GM19239 (cell line): Measurements from ENCODE around the gene AARS2.
A peak's percentile ranks its signal among the peaks of the same experiment; 100 is the strongest.

Experiments
- DNase-seq: peaks from one replicate; pipeline ENCODE4 v3.0.0; 2011; ENCODE audit warnings: low spot score; ENCODE audit not compliant: insufficient read length
- FAIRE-seq: peaks from 2 replicates; lab custom pipeline; 2011; peaks lifted over from hg19 to GRCh38; lab: Jason Lieb, UNC

AARS2 gene

DNA sequence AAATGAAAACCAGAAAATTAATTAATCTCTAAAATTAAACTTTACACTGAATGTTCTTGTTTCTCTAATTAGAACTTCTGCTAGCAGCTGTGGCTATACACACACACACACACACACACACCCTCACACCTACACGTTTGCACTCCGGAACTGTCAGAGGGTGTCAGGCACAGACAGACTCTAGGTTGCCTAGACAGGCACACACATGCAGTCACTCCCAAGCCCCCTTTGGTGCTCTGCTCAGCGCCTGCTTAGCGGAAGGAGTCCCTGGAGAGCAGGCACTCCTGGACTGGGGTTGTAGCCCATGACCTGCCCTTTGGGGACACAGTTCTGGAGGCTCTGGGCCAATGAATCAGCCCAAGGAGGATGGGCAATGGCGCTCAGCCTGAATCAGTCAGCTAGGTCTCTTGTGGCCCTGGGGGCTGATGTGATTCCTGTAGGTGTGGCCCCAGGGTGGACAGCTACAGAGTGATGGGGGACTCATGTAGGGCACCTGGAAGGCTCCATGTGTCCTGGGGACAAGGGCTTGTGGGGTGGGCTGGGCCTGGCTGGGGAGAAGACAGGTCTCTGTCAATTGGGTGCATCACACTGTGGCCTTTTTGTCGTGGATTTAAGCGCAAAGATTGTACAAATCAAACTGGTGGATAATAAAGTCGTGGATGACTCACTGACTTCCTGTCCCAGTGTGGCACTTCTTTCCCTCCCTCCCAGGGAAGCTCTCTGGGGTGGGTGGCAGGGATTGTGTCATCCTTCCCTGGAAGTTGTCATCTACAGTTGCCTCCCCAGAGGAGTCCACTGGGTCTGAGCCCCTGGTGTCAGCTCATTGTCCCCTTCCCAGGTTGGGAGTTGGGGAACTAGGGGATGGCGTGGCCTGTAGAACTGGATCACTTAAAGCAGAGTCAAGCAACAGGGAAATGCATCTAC, 34.1 kb downstream of the AARS2 start:
- DNase-seq (no peak), FAIRE-seq (no peak)

GRCh38 chr6:44278315-44278714, 34.8 kb downstream of the AARS2 start:
- no peak for DNase-seq
- FAIRE-seq: no peak

- no peak for FAIRE-seq
- DNase-seq: no peak
Observed at GRCh38 chr6:44277763-44278162, 35.4 kb downstream of the AARS2 start.

DNA sequence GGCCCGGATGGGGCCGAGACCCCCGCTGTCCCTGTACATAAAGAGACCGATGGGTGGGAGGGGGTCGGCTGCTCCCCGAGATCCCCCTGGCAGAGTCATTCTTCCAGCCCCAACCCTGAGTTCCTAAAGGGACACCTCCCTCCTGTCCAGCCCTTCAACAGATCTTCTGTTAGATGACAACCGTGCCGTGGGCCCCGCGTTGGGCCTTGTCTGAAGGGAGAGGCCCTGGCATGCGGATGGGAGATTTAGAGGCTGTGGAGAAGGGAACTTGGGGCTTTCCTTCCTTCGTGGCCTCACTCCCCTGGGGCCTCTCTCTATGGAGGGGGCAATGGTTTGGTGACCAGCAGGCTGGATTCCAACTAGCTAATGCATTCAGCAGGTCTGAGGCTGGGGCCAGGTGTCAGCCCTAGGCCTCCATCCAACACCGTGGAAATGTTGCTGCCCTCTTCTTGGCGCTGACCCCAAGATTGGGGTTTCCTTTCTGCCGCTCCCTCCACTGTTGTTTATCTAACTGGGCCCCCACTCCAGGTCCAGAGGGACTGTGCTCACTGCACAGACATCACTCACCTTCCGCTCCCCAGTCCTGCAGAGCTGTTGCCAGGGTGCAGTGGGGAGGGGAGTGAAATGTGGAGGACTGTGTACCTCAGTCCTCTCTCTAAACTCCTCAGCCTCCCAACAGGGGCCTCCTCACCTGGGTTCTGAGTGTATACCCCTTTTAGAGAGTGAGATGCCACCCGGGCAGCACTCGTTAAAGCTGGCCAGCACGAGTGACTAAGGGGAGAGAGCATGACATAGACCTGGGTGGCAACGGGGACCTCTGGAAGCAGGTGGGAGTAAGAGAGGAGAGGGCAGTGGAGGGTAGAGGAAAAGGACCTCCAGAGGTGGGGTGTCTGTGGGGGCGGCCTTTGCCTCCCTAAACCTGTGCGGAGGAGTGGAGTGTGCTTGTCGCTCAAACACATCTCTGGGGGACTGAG, 36.2 kb downstream of the AARS2 start:
- DNase-seq (no peak), FAIRE-seq (no peak)

DNA sequence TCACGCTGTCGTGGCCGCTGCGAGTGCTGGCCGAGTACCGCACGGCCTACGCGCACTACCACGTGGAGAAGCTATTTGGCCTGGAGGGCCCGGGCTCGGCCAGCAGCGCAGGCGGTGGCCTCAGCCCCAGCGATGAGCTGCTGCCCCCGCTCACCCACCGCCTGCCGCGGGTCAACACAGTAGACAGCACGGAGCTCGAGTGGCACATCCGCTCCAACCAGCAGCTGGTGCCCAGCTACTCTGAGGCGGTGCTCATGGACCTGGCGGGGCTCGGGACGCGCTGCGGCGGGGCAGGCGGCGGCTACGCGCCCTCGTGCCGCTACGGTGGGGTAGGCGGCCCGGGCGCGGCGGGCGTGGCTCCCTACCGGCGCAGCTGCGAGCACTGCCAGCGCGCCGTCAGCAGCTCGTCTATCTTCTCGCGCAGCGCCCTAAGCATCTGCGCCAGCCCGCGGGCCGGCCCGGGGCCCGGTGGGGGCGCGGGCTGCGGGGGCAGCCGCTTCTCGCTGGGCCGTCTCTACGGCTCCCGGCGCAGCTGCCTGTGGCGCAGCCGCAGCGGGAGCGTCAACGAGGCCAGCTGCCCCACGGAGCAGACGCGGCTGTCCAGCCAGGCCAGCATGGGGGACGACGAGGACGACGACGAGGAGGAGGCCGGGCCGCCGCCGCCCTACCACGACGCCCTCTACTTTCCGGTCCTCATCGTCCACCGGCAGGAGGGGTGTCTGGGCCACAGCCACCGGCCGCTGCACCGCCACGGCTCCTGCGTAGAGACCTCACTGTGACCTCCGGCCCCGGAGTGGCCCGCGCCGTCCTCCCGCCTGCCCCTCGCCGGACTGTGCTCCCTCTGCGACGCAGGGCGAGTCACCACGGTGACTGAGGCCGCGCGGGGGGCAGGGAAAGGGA, 37.1 kb downstream of the AARS2 start:
- no peak for DNase-seq
- no peak for FAIRE-seq

GRCh38 chr6:44275271-44275748, 37.8 kb downstream of the AARS2 start:
- FAIRE-seq (no peak), DNase-seq (no peak)

- FAIRE-seq (no peak), DNase-seq (no peak)
Observed at GRCh38 chr6:44273617-44274016, 39.5 kb downstream of the AARS2 start.

- no peak for FAIRE-seq
Observed at GRCh38 chr6:44272999-44273566, 40.1 kb downstream of the AARS2 start.

DNA sequence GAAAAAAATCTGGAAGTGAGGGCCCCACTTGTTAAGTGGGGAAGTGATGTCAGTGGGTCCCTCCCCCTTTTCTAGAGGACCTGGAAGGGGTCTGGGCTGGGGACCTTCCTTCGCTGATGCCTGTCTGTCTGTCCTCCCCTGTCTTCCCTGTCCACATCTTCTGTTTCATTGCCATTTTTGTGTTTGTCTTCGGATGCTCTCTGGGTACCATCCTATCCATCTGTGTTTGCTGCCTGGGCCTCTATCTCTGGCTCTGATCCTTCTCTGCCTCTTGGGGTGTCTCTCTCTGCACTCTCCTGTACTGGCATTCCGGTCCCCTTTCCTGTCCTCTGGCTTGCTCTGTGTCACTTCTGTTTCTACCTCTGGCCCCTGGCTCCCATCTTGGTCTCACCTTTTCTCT, 40.6 kb downstream of the AARS2 start:
- DNase-seq (no peak), FAIRE-seq (no peak)

More at GRCh38 chr6:44272999-44273566, 40.1 kb downstream of the AARS2 start:
- no peak for DNase-seq

GRCh38 chr6:44271914-44272313, 41.2 kb downstream of the AARS2 start:
- no peak for DNase-seq
- FAIRE-seq: no peak

GRCh38 chr6:44271406-44271723, 41.8 kb downstream of the AARS2 start:
- DNase-seq: no peak

DNA sequence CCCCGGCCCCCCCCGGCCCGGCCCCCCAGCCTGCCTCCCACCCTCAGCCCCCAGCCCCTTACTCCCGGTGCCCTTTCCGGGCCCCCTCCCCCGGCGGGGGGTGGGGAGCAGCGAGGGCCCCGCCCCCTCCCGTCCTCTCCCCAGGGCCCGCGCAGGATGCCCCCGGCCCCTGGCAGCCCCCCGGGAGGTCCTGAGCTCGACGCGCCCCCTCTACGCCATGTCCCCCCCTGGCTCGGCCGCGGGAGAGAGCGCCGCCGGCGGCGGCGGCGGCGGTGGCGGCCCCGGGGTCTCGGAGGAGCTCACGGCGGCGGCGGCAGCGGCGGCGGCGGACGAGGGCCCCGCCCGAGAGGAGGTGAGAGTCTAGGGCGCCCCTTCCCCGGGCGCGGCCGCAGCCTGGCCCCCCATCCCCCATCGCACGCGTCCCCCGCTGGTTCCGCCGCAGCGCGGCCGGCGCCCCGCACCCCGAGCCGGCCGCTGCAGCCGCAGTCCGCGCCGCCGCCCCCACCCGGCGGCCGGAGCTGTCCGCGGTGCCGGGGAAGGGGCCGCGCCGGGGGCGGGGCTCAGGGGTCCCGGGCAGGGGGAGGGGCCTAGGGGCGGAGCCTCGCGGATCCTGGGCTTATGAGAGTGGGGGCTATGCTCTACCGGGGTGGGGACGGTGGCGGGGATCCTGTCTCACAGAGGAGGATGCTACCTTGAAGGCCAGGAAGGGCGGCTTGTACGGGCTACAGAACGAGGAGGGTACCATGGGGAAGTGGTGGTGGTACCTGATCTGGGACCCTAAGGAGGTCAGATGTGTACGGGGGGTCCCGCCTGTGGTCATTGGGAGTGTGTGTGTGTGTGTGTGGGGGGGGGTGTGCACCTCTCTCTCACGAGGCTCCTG, 42.4 kb downstream of the AARS2 start:
- FAIRE-seq (no peak), DNase-seq (no peak)

More at GRCh38 chr6:44271406-44271723, 41.8 kb downstream of the AARS2 start:
- no peak for FAIRE-seq

GRCh38 chr6:44269921-44270525, 43.1 kb downstream of the AARS2 start, which contains the start of gene TMEM151B:
TMEM151B (plus strand) TSS chr6:44270450; CDS start chr6:44270743, 293 bp downstream.
- DNase-seq (no peak), FAIRE-seq (no peak)

DNA sequence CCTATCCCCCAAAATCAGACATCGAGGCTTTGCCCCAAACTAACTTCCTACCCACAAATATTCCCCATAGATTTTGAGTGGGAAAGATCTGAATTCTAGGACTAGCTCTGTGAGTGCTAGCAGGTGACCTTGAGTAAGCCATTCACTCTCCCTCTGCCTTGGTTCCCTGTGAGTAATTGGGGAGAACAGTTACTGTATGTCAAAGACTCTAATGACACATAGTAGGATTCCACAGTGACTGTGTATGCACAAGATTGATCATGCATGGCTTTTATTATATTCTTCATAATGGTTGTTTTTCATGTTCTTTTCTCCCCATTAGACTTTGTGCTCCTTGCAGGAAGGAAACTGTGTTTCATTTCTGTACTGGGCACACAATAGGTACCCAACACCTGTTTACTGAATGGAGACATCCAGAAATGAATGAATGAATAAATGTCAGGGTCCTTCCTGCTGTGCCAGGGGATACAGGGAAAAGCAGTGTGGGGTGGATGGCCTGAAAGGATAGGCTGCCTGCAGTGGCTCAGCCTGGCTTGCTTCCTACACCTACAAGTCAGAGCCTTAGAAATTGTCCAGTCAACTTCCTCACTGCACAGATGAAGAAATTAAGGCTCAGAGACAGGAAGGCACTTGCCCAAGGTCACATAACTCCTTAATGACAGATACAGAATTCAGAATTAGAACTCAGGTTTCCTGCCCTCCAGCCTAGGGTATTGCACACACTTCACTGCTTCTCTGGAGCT, 43.8 kb downstream of the AARS2 start:
- FAIRE-seq (no peak), DNase-seq (no peak)

DNA sequence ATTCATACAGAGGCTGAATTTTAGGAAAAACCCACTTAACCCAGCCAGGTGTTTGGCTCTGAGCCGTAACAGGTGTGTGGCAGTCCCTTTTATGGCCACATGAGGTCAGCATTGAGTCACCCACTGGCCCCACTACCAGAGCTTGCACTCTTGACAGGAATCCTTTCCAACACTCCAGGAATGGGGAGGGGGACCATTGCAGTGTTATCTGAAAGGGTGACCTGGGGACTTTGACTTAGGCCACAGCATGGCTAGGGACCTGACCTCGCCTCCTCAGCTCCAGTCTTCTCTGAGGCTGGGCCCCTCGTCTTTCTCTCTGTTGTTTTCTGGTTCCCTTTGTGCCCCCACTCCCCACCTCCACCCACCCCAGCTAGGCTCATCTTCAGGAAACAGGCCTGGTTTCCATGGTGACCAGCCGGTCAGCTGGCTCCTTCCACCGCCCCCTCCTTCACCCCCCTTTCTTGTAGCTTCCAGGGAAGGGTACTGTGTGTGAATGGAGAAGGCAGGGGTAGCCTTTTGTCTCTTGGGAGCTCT, 45.0 kb downstream of the AARS2 start:
- FAIRE-seq (peak; percentile 91), DNase-seq (no peak)

DNA sequence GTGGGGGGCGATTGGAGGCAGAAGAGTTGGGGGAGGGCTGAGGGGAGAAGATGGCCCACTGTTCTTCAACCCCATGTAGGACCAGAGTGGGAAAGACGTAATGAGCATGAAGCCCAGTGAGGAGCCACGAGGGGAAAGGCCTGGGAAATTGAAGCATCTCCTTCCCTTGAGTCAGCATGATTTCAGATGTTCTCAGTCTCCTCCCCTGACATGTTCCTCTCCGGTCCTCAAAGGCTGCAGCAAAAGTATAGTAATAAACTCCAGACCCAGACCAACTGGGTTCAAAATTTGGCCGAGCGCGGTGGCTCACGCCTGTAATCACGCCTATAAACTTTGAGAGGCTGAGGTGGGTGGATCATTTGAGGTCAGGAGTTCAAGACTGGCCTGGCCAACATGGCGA, 45.9 kb downstream of the AARS2 start:
- no peak for DNase-seq
- FAIRE-seq: no peak

DNA sequence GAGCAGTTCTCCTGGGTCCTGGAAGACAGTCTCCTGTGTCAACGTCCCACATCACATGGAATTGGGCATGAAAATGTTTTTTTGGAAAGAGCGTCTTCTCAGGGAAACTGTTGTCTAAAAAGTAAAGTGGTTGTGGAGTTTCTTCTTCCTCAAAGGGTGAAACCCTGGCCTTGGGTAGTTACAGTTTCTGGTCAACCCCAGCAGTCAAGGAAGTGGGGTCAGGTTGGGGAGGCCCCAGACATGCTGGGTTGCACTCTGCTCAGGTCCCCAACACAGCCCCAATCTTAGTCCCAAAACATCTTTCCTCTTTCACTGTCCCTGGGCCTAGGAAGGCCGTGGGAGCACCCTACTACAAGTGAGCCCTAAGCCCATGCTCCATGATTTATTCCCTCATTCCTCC, 46.8 kb downstream of the AARS2 start:
- FAIRE-seq (peak; percentile 92), DNase-seq (peak; percentile 81)
